Activated CD4-positive, CD25-positive, alpha-beta regulatory T cell treated with anti-CD3 and anti-CD28 coated beads, Interleukin-2, amount 50 U/mL, for 24 hours (primary cell): ENCODE measurements around the gene IL5.

ENCODE experiments used
- ATAC-seq, 2 donors: fragments of 150-1000 bp; cut with Tn5 transposase; one replicate each; pipeline ENCODE4 v1.10.0; 2021; ENCODE audit warnings: mild to moderate bottlenecking in 1 of 2, moderate library complexity in 1 of 2

IL5 gene

DNA sequence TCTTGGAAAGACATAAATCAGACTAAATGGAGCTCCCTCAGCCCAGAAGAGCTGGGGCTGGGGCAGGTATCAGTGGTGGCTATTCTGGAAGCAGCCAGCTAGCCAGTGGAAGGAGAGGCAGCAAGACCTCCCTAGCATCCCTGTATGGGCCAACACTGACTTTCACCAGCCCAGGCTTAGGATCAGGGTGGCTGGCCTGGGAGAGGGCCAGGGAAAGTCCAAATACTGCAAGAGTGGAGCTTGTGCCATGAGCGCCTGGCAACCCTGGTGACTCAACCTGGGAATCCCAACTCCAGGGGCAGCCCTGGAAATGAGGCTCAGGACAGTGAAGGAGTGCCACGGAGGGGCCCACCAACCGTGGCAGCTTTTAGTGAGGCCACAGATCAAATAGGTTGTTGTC, 45.2 kb downstream of the IL5 start:
- ATAC-seq = no peak

DNA sequence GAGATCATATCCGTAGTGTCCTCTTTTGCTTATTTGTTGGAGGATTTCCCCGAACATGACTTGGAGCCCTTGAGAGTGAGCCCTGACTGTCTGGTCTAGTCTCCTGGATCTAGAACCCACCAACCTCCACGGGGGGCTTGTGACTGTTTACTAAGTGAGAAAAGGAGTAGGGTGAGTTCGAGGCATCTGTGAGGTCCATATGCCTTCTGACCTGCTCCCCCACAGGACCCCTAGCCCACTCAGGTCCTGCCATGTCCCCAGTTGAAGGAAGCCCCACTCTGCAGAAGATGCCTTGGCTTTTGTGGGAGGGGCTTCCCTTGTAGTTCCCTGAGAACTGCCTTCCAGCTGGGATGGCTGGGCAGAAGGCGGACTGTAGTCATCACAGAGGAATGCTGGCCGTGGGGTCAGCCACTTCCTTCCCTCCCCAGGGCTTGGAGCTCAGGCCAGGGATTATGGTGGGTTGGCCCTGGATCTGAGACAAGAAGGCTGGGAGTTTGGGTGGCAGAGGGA, 45.8 kb downstream of the IL5 start:
- no peak for ATAC-seq

DNA sequence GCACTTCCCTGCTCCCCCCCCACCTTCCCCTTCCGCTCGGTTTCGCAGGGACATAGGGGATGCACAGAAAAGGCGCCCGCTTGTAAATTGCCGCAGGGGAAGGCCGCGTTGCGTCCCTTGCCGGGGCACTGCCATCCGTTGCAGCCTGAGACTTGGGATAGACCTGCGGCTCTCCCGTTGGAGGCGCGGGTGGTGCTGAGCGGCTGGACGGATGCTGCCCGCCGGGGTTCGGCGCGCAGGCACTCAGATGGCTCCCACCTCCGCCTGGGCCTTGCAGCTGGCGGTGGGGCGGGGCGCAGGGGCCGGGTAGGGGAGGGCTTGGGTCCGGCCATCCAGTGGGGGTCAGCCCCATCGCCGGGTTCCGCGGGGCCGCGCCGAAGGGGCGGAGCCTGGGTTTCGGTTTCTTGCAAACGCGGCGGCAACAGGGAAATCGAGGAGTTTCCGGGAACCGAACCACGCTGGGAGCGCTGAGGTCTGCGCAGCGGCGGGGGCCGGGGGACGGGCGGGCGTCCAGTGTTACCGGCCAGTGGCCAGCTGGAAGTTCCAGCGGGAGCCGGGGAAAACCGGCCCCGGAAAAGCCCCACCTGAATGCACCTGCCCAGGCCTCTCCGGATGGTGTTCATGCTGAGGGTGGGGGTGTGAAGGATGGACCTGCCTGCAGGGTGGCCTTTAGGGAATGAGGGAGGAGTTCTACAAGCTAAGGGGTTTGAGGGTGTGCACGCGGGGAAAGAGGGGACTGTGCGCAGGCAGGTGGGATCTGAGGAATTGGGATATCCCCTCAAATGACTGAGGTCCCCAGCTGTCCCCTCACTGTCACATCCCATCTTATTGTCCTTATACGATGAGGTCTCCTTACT, 46.5 kb downstream of the IL5 start:
- ATAC-seq = peak; percentile 1 to 4

DNA sequence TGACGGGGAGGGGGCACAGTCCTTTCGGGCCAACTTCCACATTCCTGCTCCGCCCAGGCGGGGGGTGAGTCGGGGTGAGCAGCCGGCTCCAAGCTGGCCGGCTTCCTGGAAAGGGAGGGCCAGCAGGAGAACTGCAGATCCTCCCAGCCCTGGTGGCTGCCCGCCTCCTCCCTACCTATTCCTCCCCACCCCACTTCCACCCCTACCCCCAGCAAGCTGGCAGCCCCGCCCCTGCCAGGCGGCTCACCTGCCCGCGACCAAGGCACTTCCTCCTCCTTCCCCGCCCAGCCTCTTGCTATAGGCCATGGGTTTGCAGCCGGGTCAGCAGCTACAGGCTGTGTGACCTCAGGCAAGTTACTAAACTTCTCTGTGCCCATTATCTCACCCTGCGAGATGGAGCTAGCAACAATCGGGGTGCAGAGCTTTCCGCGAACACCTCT, 47.1 kb downstream of the IL5 start:
- ATAC-seq = peak; percentile 57 to 62

DNA sequence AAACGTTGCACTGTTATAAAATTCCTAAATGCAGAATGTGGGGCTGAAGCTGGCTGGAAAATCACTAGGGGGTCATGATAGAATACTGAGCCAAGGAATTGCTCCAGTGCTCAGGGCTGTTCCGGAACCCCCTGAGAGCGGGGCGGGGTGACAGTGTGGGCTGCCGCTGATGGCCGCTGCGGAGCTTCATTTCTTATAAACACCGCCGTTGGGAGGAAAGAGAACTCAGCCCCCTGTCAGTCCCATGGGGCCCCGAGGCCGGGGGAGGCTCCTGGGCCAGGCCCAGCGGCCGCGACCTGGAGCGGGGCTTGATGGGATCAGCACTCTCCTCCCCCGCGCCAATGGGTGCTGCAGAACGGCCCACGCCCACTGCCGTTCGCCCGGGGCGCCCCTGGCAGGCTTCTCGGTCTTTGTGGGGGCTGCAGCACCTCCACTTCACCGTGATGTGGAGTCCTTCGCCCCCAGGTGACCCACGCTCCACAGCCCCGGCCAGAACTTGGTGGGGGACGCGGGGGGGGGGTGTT, 47.6 kb downstream of the IL5 start:
- peak; percentile 44 to 50 for ATAC-seq

DNA sequence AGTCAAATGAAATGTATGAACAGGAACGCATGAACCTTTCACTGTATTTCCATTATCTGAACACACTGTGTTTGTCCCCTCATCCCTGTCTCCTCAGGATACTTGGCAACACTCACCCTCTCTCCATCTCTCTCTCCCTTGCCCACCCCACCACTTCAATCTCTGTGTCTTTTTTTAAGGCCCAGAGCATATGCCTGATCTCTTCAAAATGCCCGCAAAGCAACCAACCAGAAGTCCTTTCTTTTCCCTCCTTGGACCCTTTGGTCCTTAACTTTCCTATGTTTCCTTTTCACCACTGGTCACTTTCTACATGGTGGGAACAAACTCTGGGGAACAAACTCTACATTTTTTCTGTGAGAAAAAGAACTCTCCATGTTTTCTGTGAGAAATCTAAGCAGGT, 49.5 kb downstream of the IL5 start:
- ATAC-seq = no peak

DNA sequence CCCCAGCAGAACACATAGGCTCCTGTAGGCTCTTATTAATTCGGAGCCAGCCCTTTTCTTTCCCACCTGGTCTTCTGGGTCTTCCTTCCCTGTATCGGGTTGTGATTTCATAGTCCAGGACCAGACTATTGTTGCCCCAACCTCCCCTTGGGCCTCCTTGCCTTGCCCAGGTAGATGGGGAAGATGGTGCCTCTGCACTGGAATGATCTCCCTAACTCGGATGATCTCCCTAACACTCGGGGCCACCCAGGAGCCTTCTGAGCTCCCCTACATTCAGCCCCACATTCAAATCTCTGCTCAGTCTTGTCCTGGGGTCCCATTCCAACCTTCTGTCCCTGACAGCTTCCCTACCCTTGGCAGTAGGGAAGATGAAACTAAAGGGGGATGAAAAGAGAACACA, 50.1 kb downstream of the IL5 start:
- ATAC-seq = no peak

DNA sequence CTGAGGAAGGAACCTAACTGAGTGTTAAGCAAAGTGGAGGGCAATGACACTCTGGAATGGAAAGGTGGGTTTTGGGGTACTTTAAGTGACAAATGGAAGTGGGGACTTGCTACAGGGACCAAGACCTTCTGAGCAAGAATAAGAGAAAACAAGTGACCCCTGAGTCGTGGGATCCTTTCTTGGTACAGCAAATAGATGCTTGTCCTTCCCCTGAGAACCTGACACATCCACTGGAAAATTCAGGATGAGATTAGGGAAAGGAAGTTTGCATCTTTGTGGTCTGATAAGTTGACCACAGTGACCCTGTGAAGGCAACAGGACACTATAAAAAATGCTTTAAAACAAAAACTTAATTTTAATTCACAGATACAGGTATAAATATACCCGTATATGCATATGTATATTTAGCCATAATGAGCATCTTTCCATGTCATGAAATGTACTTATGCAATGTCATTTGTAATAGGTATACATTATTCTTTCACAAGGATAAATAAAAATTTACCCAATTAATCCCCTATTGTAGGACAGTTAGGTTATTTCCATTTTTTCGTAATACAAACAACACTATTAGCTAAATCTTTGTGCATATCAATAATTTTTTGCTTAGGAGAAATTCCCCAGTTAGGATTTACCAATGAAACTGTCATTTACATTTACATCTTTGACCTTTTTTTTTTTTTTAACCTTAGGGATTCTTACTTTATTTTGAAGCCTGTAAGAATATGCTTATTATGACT, 50.8 kb downstream of the IL5 start:
- no peak for ATAC-seq
